HT1080 (cell line): ENCODE data around the gene GLRA3. TPM values are rescaled to one million over a fixed set of nuclear protein-coding genes. Genes with fewer than 3 reads are reported as not detected.

Experiments
- DNase-seq: peaks from one replicate; pipeline ENCODE4 v3.0.0-alpha.2; 2015; ENCODE audit warnings: low read depth
- polyA plus RNA-seq, 2 experiments: library from polyadenylated mRNA; depleted of rRNA; stranded (reverse); fragments of >200 nt; gene quantifications; 2 replicates each; pipeline ENCODE4 v1.2.3, GENCODE V29; 2015
- total RNA-seq: library from RNA; depleted of rRNA; stranded (reverse); fragments of >200 nt; shearing (Covaris generic); gene quantifications from 2 replicates; pipeline ENCODE4 v1.2.3, GENCODE V29; 2014; rRNA removed

GLRA3 gene
- total RNA-seq, result not detected in 2 replicates
- polyA plus RNA-seq (2015; cell fraction: cytosol; rRNA removed), result not detected in 2 replicates
- not detected in 2 replicates for polyA plus RNA-seq (2015; cell fraction: nucleus; rRNA removed)

DNA sequence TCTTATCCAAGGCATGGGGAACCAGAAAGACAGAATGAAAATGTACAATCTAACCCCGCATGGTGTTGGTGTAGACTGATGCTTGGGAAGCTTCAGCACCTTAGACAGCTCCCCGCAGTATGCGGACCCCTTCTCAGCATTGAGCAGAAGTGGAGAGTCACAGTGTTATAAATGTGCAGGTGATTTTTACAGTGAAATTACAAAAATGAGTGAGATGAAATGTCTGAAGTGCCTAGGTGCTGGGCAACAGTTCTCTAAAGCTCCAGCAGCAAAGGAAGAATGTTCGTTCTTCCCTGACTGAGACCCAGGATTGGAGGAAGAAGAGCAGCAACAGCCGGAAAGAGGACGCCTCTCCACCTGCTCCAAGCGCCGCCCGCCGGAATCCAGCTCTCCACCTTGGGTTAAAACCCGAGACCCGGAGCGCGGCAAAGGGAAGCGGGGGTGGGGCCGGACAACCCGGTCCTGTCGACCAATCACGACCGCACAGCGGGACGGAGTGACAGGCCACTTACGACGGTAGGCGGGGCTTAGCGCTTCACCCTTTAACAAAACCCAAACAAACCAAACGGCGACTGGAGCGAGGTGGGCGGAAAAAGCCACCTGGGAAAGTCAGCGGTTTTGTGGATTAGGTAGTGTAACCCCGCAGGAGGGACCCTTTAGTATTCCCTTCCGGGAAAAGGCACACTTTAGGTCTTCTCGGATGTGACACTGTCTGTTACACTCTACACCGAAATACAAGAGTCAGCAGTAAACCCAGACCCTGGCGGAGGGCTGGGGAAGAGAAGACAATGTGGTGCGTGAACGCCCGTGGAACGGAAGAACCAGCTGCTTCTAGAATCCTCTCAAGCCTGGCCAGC, at the start of gene GLRA3:
Gene GLRA3 (minus strand): TSS at position 403 of the 857 bp plus-strand sequence. CDS start 436 bp downstream, outside the sequence.
- DNase-seq, result peak; percentile 49

DNA sequence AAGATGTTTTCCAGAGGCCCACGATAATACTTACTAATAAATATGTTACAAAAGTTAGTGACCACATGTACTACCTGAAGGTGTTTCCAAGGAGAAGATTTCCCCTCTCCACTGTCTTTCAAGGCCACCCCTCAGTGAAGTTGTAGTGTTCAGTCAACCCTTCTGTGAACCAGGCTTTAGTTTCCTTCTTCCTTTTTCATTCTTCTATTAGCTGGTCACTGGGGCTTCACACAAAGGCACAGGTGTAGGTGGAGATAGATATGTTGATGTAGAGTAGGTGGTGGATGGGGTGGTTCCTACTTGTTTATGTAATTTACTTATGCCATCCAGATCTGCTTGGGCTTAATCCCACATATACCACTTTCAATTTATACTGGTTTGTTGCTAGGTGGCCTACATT, 45.9 kb upstream of the GLRA3 start:
- DNase-seq, result no peak

DNA sequence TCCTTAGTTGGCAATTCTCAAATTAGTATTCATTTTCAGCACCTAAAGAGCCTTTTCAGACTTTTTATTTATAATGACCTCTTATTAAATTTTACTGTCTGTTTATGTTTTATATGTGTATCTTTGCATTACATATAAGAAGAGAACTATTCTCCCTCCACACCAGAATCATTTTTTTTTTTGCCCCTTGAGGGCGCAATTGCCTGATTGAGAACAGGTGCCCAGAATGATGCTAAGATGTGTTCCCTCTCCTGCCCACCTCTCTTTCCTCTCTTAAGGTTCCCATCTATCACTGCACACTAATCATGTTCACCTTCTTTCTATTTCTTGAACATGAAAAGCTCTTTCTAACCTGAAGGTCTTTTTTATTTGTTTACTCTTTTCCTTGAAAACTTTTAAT, 44.9 kb upstream of the GLRA3 start:
- DNase-seq, result no peak

DNA sequence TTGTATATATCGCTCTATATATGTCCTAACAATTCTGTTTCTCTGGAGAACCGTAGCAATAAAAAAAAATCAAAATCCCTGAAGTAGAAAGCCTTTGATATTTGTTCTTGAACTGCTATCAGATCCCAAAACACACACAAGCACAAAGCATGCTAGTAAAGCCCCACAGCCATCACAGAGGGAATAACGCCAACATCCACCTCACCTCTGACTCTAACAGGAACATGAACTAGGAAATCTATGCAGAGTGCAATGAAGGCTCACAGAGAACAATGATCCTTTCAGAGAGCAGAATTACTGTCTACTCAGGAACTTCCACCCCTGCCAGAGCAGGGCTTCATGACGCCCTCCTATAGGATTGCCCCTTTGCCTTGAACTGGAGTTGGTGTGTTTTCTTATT, 44.1 kb upstream of the GLRA3 start:
- DNase-seq, result peak; percentile 11

DNA sequence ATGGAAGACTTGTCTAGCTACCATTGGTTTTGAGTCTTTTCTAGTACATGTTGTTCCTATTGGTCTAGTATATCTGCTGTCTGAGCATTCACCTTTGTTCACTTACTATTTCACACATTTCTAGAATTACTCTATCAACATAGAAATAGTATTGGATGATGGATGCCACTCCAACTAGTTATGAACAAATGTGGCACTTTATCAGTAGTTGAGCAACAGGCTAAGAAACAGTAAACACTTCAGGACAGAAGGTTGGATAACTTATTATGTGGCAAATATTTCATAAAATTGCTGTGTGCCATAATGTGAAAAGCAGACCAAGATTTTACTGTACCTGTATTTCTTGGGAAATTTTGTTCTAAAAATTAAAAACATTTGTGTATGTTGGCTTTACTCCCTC, 42.4 kb upstream of the GLRA3 start:
- no peak for DNase-seq

DNA sequence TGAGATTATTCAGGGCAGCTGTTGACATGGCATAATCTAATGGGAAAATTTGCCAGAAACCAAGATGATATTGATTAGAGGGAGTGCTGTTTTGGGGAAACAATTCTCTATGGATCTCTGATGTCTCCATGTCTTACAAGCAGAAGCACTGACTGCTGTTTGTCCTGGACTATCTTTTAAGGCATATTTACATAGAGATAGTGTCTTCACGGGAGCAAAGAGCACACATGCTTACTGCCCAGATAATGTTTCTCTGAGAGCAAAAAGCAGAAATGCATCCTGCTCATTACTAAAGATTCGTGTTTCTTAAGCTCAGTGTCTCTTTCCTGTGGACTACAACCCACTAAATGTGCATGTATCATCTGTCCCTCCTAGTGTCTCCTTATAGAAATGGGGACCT, 41.3 kb upstream of the GLRA3 start:
- no peak for DNase-seq

DNA sequence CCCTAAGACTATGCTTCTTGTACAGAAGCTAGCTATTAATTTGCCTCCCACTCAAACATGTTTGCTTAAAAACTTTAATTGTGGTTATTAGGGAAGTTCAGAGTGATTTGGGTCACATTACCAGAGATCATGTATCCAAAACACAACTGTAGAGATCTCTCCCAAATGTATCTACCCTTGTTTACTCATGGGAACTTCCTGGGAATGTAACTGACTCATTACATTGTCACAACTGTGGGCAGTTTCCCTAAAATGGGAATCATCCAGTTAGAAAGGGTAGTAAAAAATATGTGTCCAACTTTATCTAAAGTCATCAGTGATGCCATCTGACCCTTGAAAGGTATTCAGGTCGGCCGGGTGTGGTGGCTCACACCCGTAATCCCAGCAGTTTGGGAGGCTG, 40.3 kb upstream of the GLRA3 start:
- DNase-seq, result peak; percentile 37

DNA sequence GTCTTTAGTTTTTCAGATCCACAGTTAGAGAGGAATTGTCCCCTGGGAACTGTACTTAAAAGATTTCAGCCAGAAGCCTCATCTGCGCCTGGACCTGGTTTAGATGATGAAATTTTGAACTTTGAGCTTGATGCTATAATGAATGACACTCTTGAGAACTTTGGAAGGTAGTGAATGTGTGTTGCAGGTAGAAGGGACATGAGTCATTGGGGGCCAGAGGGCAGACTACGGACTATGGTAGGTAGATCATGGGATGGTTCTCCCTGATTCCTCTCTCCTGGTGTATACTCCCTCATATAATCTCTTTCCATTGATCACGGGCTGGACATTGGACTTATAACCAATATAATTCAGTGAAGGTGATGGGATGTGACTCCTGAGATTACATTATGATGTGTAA, 38.9 kb upstream of the GLRA3 start:
- DNase-seq, result no peak

DNA sequence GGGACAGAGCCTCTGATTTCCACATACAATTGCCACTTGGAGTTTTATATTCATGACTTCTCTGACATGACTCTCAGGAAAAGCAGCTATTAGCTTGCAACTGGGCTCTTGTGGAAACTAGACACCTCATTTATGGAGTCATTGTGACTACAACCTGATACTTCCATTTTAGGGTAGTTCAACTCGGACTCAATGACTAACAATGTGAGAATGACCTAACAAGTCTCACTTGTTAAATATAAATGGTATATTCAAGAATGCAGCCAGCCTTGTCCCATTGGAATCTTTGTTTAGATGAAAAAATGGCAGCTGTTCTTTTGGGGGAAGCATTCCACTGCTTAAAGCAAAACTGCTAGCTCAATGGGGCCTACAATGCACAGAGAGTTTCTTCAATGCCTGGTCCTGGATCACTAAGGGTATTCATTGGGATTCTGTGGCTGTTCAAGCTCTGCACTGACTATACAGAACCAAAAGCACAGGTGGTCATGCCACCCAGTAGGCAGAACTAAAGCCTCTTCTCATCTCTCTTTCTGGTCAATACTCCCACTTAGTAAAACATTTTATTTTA, 36.5 kb upstream of the GLRA3 start:
- DNase-seq, result peak; percentile 15

DNA sequence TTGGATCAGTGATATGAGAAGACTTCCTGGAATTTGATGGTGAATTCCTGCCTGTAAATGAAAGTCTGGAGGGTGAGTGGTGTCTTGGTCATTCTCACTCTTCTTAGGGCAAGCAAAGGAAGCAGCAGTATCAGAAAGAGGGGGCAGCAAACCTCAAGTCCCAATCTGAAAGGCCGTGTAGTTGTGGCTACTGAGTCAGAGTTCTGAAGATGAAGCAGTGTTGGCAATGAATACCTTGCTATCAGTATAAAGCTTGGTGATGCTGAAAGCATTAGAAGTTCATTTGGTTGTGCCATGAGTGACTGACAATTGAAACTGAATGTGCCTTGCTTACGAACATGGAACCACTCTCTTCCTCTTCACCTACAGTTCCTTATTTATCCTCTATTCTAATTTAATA, 35.0 kb upstream of the GLRA3 start:
- no peak for DNase-seq

DNA sequence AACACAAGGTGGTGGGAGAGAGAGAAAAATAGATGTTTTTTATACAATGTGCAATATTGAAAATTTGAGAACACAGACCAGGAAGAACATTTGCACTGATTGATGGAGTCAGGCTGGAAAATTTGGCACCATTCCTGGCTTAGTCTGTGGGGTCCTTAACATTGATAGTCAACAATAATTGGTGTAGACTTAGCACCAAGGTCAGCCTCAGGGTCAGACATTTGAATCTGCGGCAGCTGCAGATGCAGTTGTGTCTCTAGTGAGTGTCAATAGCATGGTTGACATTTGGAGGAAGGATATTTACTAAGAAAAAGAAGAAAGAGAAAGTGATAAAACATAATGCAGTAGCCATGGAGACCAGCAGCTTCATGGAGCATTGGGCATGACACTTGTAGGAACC, 31.5 kb upstream of the GLRA3 start:
- no peak for DNase-seq

DNA sequence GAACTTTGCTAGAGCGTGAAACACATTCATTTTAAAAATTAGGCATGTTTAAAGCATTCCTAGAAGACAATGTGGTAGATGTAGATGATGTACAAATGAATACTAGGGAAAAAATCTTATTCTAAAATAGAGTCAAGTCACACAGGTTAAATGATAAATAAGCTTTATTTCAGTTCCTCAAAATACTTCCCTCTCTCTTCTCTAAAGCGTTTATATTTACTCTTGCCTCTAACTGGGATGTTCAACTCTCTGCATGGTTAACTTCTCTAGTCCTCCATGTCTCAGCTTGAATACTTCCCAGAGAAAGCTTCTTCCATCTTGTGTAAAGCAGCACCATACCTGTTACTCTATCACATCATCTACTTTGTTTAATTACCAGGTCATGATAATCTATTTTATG, 30.9 kb upstream of the GLRA3 start:
- no peak for DNase-seq

DNA sequence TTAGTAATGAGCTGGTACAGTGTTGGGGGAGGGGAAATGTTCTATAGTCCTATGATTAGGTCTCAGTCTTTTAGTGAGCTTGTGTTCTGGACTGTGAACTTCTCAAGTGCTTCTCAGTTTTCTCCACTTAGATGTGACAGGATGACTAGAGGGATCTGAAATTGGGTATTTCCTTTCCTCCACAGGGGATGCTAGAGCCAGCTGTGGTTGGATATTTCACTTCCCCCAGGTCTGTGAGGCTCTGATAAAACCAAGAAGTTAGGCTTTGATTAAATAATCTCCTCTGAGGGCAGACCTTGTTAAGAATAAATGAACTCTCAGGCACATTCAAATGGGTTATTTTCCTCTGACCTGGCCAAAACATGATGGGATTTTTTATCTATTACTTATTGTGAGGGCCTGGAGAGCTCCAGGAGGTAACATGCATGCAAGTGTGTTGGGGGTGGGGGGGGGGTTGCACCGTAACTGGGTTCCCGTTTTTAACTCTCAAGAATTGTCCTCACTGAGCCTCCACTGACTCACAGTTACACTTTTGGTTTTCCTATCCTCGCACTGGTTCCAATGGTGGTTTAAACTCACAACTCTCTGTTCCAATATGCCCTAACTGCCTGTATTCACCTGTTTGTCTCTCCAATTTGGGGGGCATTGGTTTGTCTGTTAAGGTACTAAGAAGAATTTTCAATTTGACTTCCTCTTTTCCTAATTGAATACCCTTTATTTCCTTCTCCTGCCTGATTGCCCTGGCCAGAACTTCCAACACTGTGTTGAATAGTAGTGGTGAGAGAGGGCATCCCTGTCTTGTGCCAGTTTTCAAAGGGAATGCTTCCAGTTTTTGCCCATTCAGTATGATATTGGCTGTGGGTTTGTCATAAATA, 28.1 kb upstream of the GLRA3 start:
- DNase-seq, result no peak

DNA sequence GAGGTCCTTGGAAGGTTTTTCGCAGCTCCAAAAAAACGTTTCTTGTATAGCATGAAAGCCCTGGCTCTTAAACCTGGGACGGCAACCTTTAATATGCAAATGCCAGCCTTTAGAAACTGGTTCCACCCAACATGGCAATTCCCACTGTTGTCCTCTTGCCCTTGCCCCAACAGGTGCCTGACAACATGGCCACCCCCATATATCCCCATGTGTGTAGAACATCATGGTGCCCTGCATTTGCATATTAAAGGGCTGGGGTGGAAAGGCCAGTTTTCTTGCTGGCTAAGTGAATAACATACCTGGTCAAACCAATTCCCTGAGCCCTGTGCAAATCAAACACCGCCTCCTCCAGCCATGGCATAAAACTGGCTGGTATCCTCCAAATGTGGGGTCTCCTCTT, 26.0 kb upstream of the GLRA3 start:
- no peak for DNase-seq

DNA sequence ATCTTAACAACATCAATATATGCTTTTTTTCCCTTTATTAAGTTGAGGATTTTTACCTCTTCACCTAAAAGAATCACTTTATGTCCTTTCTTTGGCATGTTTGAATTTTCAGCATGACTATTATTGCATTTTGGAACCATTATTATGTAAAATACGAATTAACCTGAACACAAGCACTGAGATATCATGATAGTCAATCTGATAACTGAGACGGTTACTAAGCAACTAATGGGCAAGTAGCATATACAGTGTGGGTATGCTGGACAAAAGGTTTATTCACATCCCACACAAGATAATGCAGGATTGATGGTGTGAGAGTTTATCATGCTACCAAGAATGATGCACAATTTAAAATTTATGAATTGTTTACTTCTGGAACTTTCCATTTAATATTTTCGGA, 24.6 kb upstream of the GLRA3 start:
- DNase-seq, result no peak

DNA sequence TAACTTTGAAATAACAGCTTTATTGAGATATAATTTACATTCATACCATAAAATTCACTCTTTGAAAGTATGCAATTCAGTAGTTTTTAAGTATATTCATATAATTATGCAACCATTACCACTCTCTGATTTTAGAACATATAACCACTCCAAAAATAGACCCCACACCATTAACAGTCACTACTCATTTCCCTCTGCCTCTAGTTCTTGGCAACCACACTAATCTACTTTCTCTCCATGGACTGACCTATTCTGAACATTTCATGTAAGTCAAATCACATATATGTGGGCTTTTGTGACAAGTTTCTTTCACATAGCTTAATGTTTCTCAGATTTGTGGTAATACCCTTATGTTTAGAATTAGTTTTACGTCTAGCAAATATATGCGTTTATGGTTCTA, 19.5 kb upstream of the GLRA3 start:
- DNase-seq, result no peak

DNA sequence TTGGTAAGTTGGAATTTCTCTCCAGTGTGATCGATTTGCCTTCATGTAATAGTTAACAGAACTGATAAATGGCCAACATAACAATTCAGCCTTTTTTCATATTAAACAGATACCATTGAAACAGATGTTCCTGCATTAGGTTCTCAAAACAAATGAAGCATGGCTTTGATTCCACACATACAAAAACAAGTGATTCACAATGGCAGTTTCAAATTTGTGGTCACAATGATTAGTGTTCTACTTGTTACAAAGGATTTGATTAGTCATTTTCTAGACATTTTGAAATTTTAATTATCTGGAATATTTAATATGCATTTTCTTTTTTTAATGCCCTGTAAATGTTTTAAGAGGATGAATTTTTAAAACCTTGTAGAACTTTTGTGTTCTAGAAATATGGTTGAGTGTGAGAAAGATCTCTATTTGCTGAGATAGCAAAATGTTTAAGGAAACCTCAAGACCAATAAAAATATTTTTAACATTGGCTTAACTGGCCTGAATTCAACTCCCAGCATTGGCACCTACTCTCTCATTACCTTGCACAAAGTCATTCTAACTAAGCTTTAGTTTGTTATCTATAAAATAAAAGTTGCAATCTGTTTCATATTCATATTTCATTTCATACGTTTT, 18.9 kb upstream of the GLRA3 start:
- no peak for DNase-seq

DNA sequence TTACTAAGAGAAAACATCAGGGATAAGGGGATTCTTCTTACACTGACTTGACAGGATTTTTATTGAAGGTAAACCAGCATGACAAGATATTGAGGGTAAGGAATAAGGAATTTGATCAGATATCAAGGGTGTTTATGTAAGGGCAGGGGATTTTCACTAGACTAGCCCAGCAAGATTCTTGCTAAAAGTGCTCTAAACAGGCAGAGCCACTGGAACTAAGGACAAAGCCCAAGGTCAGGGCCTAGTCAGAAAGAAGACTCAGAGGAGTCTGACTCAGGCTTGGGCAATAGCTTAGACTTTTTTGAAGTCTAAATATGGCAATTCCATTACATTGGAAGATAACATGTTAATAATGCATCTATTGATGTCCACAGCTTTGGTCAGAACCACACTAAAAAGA, 6.5 kb upstream of the GLRA3 start:
- DNase-seq, result no peak

DNA sequence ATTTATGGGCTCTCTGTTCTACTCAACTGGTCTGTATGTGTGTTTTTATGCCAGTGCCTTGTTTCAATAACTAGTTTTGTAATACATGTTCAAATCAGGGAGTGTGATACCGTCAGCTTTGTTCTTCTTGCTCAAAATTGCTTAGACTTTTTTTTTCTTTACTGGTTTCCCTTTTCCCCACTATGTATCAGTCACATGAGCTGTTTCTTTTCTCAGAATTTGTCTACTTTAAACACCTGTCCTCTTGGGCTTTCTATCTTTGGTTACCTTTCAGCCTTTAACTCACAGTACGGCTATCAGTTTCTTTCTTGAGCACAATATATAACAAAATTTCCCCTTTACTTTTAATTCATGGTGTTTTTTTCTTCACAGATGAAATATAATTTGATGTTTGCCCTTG, 5.4 kb upstream of the GLRA3 start:
- DNase-seq, result no peak

DNA sequence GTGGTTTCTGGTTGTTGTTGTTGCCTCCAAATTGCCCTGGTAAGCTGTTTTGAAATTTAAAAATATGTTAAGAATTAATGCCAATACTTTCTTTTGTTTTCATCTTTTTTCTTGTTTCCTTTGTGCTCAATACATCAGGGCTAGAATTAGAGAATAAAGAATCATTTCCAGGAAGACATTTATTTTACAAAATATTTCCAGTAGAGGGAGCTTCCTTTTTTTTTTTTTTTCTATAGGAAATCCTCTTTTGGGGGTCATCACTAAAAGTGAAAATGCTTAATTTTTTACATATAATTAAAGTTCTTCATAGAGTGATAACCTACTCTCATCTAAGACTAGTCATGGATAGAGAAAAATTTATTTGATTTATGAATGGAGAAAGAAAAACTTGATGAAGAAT, 2.4 kb downstream of the GLRA3 start:
- no peak for DNase-seq

DNA sequence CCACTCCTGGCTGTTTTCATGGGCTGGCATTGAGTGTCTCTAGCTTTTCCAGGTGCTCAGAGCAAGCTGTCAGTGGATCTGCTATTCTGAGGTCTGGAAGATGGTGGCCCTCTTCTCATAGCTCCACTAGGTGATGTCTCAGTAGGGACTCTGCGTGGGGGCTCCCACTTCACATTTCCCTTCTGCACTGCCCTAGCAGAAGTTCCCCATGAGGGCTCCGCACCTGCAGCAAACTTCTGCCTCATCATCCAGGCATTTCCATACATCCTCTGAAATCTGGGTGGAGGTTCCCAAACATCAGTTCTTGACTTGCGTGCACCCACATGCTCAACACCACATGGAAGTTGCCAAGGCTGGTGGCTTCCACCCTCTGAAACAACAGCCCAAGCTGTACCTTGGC, 13.8 kb downstream of the GLRA3 start:
- no peak for DNase-seq

DNA sequence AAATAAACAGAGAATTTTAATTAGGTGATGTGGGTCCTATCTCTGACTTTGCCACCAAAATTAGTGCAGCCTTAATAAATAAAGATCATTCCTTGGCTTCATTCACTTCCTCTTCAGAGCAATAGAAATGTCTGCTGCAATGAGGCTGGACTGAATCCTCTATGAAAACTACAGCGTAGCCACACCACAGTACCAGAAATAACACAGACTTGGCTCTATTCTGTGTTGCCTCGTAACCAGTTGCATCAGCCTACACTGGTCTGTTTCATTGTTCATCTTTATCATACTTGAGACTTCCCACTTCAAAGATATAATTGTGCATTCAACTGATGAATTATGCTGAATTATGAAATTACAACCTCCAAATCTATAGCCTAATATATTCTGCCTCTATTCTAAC, 15.8 kb downstream of the GLRA3 start:
- no peak for DNase-seq
